DMS79 (cell line): ENCODE data around the gene EPHB2.
"Not testable (repeated sequence)": the region's sequence is repeated elsewhere in the genome, so short reads cannot be mapped to it uniquely, and the experiment has no call there.

Source experiments
- DNase-seq: peaks from one replicate; lab custom pipeline; 2025; lab: John Stamatoyannopoulos, UW

Gene EPHB2

GRCh38 chr1:22917989-22918388 lies 207.3 kb downstream of the EPHB2 start:
- no peak for DNase-seq

GRCh38 chr1:22918644-22919043 lies 208.0 kb downstream of the EPHB2 start:
- DNase-seq = no peak

GRCh38 chr1:22919341-22920025 lies 208.8 kb downstream of the EPHB2 start:
- DNase-seq = no peak

- no peak for DNase-seq
These were observed 209.5 kb downstream of the EPHB2 start for GRCh38 chr1:22920026-22920733.

- DNase-seq = no peak
These were observed 210.3 kb downstream of the EPHB2 start for GRCh38 chr1:22920734-22921451.

- DNase-seq = no peak
These were observed 210.9 kb downstream of the EPHB2 start for GRCh38 chr1:22921452-22922126.

- DNase-seq = no peak
These were observed 212.0 kb downstream of the EPHB2 start for GRCh38 chr1:22922640-22923039.

- DNase-seq = no peak
These were observed 214.5 kb downstream of the EPHB2 start for GRCh38 chr1:22925111-22925510.

- no peak for DNase-seq
These were observed 219.7 kb downstream of the EPHB2 start for GRCh38 chr1:22930240-22930912.

GRCh38 chr1:22932803-22933470 lies 222.3 kb downstream of the EPHB2 start:
- no peak for DNase-seq

GRCh38 chr1:22935433-22935832 lies 224.8 kb downstream of the EPHB2 start:
- no peak for DNase-seq

- no peak for DNase-seq
These were observed 226.0 kb downstream of the EPHB2 start for GRCh38 chr1:22936681-22937080.

- no peak for DNase-seq
These were observed 230.6 kb downstream of the EPHB2 start for GRCh38 chr1:22941257-22941656.

GRCh38 chr1:22944346-22945055 lies 233.9 kb downstream of the EPHB2 start:
- DNase-seq = no peak

GRCh38 chr1:22945171-22945570 lies 234.5 kb downstream of the EPHB2 start:
- not testable (repeated sequence) for DNase-seq

- no peak for DNase-seq
These were observed 239.2 kb downstream of the EPHB2 start for GRCh38 chr1:22949822-22950331.

- DNase-seq = no peak
These were observed 241.2 kb downstream of the EPHB2 start for GRCh38 chr1:22951796-22952195.

GRCh38 chr1:22952694-22953056 lies 242.0 kb downstream of the EPHB2 start:
- no peak for DNase-seq

GRCh38 chr1:22953057-22953739 lies 242.6 kb downstream of the EPHB2 start:
- no peak for DNase-seq

- DNase-seq = no peak
These were observed 243.1 kb downstream of the EPHB2 start for GRCh38 chr1:22953740-22954141.
